Fibroblast of villous mesenchyme (primary cell): ENCODE measurements around the gene CCDC24. TPM values are rescaled to one million over a fixed set of nuclear protein-coding genes. Genes with fewer than 3 reads are reported as not detected.

Experiments
- DNase-seq: peaks from one replicate; pipeline ENCODE4 v3.0.0-alpha.2; 2010; ENCODE audit warnings: low read depth
- H3K4me3 ChIP-seq: 2 replicates; pipeline ENCODE4 v1.5.1; 2011; ENCODE audit warnings: low read depth, mild to moderate bottlenecking, low read length
- total RNA-seq: library from RNA; depleted of rRNA; stranded (reverse); fragments of >200 nt; gene quantifications from 2 replicates; pipeline ENCODE4 v1.2.3, GENCODE V29; 2012
- TF ChIP-seq, protein P1 (sequence below): IDR thresholded peaks from 2 replicates; pipeline ENCODE4 v1.5.1; 2012; ENCODE audit warnings: low read depth, mild to moderate bottlenecking, low read length; ENCODE audit not compliant: insufficient read depth

CCDC24 gene
- total RNA-seq, 1 donor = 4.7 TPM

DNA sequence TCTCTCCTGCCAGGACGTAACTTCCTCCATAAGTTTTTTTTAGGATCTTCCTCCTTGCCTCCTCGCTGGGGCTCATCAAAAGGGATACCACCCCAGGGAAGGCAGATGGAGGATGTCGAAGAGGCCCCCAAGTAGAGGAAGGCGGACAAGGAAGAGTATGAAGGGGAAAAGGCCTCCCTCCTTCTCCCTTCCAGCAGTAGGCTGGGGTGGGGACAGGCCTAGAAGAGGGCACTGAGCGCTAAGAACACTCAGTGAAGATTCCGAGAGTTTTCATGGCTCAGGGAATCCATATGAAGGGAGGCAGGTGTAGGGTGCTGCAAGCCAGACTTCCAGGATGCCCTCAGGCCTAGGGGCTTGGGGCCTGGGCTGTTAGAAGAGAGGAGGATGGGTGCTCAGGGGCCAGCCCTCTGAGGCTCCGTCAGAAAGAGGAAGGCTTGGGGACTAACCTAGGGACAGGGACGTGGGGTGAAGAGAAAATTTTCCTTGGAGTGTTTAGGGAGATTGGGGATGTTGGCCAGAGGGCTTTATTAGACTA lies 41.7 kb downstream of the CCDC24 start:
- DNase-seq = no peak
- H3K4me3 ChIP-seq = no peak overlapping the region
- TF ChIP-seq, protein P1, sequence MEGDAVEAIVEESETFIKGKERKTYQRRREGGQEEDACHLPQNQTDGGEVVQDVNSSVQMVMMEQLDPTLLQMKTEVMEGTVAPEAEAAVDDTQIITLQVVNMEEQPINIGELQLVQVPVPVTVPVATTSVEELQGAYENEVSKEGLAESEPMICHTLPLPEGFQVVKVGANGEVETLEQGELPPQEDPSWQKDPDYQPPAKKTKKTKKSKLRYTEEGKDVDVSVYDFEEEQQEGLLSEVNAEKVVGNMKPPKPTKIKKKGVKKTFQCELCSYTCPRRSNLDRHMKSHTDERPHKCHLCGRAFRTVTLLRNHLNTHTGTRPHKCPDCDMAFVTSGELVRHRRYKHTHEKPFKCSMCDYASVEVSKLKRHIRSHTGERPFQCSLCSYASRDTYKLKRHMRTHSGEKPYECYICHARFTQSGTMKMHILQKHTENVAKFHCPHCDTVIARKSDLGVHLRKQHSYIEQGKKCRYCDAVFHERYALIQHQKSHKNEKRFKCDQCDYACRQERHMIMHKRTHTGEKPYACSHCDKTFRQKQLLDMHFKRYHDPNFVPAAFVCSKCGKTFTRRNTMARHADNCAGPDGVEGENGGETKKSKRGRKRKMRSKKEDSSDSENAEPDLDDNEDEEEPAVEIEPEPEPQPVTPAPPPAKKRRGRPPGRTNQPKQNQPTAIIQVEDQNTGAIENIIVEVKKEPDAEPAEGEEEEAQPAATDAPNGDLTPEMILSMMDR = no peak

DNA sequence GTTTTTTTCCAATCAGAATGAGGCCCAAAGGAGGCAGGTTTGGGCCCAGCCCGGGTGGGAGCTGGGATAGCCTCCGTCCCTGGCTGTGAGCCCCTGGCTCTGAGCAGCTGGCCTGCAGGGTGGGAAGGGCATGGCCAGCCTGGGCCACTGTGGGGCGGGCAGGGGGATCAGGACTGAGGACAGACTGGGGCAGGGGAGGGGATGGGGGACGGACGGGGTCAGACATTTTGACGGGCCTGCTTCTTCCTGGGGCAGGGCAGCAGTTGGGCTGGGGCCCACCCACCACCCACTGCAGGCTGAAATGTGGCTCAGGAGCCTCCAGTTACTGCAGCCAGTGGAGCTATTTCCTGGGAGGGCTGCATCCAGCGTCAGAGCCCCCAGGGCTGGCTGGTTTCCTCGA lies 42.4 kb downstream of the CCDC24 start:
- H3K4me3 ChIP-seq = no peak overlapping the region
- TF ChIP-seq, protein P1 = no peak

DNA sequence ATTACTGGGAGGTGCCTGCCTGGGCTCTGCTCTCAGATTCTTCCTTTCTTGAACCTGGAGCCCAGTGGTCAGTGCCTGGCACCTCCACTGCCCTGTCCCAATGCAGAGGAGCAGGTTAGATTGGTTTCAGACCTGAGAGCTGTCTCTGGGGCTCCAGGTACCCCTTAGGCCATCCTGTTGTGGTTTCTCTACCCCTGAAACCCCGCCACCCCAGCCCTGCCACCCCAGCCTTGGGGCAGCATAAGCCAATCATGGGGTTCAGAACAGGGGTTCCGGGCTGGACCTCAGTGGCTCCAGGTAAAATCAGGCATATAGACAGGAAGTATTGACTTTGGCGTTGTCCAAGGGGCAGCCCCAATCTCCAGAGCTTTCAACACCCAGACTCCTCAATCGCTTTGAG lies 43.0 kb downstream of the CCDC24 start:
- DNase-seq = no peak
- H3K4me3 ChIP-seq = no peak overlapping the region
- TF ChIP-seq, protein P1 = no peak

More for the DNA sequence above, 42.4 kb downstream of the CCDC24 start:
- DNase-seq = no peak

GRCh38 chr1:44034976-44035716 lies 43.7 kb downstream of the CCDC24 start:
- TF ChIP-seq, protein P1 = no peak
- no peak for DNase-seq
- H3K4me3 ChIP-seq = no peak overlapping the region

GRCh38 chr1:44035726-44036408 lies 44.5 kb downstream of the CCDC24 start:
- TF ChIP-seq, protein P1 = peak; percentile 34
- peak; percentile 43 for DNase-seq
- H3K4me3 ChIP-seq = no peak overlapping the region

GRCh38 chr1:44036409-44037139 lies 45.2 kb downstream of the CCDC24 start:
- H3K4me3 ChIP-seq = no peak overlapping the region
- peak; percentile 66 for DNase-seq
- TF ChIP-seq, protein P1 = peak; percentile 76
